Cardiac fibroblast (primary cell): ENCODE measurements around the gene ZNRF2.

Source experiments
- DNase-seq, 2 donors: peaks; one replicate each; pipeline versions ENCODE4 v3.0.0 to v3.0.0-alpha.2; 2010; ENCODE audit warnings: low read depth in 2 of 2
- H3K4me3 ChIP-seq, 2 donors: replicated peaks in 1 of 2; 1 replicate in 1 of 2; 2 replicates in 1 of 2; pipeline ENCODE4 v1.5.1; 2011; ENCODE audit warnings: low read depth in 2 of 2, low read length in 2 of 2, mild to moderate bottlenecking in 2 of 2, moderate library complexity in 1 of 2
- TF ChIP-seq, protein P1 (sequence below): IDR thresholded peaks from one replicate; pipeline ENCODE4 v1.5.1; 2011; ENCODE audit warnings: low read depth, mild to moderate bottlenecking, low read length, inconsistent platforms

ZNRF2 gene

DNA sequence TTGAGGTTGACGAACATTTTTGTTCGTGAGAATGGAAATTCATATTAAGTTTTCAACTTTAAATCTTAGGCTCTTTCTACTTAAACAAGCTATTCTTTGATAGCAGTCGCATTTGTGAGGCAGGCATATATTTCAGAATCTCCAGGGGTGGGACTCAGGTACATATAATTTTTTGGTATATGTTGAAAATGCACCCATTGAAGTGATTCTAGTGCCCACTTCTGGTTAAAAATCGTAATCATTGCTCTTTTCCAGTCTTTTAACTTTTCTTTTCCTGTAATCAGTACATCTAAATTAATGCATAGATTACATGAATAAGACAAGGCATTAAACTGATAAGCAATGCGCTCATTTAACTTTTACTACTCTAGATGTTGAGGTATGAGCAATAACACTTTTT lies 67.8 kb downstream of the ZNRF2 start:
- no peak overlapping the region for H3K4me3 ChIP-seq
- DNase-seq = no peak
- TF ChIP-seq, protein P1, sequence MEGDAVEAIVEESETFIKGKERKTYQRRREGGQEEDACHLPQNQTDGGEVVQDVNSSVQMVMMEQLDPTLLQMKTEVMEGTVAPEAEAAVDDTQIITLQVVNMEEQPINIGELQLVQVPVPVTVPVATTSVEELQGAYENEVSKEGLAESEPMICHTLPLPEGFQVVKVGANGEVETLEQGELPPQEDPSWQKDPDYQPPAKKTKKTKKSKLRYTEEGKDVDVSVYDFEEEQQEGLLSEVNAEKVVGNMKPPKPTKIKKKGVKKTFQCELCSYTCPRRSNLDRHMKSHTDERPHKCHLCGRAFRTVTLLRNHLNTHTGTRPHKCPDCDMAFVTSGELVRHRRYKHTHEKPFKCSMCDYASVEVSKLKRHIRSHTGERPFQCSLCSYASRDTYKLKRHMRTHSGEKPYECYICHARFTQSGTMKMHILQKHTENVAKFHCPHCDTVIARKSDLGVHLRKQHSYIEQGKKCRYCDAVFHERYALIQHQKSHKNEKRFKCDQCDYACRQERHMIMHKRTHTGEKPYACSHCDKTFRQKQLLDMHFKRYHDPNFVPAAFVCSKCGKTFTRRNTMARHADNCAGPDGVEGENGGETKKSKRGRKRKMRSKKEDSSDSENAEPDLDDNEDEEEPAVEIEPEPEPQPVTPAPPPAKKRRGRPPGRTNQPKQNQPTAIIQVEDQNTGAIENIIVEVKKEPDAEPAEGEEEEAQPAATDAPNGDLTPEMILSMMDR = no peak

DNA sequence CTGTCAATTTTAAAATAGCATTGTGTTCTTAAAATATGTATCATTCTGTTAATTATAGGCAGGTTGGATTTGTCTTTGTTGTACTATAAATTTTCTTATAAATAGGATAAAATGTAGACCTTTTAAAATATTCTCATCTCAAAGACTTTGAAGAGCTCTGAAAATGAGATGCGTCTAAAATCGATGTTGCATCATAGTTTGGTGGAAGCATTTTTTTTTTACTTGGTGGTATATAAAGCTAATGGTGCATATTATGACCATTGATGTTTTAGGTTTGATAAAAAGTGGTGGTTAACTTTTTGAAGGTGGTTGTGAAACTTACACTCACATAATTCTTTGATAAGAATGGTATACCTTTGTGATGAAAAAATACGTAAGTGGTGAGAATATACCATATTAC lies 69.1 kb downstream of the ZNRF2 start:
- DNase-seq = no peak
- no peak overlapping the region for H3K4me3 ChIP-seq
- TF ChIP-seq, protein P1 = no peak

DNA sequence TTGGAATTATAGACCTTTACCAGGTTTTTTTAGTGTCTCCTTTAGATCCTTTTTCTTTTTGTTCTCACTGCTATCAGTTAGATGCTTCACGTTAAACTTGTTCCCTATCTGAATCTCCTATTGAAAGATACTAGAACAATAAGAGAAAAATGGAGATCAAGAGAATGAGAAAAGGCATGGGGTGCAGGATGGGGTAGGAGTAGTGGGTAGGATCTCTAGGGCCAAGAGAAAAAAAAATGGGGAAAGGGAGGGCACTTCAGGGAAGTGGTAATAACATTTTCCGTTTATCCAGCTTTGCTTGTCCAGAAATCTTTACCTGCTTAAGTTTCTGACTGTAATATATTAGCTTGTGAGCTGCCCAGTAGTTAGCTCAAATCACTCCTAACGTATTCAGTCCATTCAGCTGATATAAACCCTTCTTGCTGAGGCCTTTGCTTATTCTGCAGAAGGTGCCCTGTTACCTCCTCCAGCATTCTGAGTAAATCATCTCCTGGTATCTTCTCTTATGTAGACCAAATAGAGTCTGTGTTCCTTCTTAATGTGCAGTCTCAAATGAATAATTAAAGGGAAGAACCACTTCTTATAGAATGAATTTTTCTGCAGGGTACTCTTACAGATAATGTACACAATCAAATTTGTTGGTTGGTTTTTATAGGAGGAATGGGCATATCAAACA lies 69.7 kb downstream of the ZNRF2 start:
- TF ChIP-seq, protein P1 = no peak
- H3K4me3 ChIP-seq = no peak overlapping the region
- DNase-seq = no peak

DNA sequence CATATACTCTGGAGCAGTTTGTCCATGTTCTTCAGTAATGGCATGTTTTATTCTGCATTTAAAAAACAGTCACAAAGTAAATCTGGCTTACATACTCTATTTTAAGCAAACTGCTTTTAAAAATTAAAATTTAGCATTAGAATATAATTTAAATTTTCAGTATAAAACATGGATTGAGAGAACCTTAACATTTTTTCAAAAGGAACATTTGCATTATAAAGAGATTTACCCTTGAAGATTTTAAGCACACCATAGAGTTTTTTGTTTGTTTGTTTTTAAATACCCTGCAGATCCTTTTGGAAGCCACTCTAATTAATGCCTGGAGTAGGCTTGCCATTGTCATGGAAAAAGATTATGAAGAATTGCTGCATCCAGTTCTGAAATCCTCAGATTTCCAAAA lies 70.4 kb downstream of the ZNRF2 start:
- no peak for DNase-seq
- TF ChIP-seq, protein P1 = no peak
- H3K4me3 ChIP-seq = no peak overlapping the region

DNA sequence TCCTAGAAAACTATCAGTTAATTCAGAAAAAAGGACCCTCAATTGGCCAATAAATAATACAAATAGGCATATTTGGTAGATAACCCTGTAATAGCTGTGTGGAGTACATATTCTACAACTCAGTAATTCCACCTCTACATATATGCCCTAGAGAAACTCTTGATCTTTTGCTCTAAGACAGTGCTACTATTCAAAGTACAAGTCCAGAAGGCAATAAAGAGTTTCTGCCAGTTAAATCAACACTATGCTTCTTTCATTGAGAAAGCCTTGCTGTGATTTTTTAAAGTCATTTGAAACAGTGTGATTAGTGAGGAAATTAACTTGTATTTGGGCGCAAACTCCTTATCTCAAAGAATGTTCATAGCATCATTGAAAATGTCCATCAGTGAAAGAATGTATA lies 75.6 kb downstream of the ZNRF2 start:
- TF ChIP-seq, protein P1 = no peak
- no peak for DNase-seq
- no peak overlapping the region for H3K4me3 ChIP-seq

DNA sequence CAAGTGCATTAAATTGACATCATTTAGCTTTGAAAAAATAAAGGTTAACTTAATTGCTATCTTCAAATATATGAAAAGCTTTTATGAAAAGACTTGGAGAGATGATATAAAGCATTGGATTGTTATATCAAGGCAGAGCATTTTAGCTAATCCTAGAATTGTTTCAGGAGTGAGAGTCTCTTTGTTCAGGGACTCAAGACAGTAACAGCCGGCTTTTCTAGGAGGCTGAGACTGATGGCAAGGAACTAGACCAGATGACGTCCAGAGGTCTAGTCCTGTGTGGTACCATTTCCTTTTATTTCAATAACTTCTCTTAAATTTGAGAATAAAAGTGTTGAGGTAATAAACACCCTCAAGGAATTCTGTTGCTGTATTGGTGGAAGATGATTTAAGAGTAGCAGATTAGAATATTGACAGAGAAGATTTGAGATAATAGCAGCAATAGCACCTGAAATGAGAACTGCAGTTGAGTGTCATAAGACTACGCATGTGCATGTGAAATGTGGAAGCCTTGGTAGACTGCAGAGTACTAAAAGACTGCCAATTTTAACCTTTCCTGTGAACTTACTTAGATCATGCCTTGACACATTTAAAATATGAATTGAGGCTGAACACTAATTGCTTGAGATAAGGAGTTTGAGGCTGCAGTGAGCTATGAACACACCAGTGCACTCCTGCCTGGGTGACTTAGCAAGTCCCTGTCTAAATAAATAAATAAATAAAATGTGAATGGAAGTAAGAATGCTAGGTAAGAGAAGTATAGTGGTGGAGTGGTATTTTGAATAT lies 79.6 kb downstream of the ZNRF2 start:
- H3K4me3 ChIP-seq = no peak overlapping the region
- TF ChIP-seq, protein P1 = no peak
- DNase-seq = no peak
